ENCODE measurements around the gene PRKD3. TPM values are rescaled to one million over a fixed set of nuclear protein-coding genes. Genes with fewer than 3 reads are reported as not detected.

The PRKD3 gene
- total RNA-seq, 1 donor from 2014 or later: 13.5 TPM

- intact Hi-C loops (cut with DNase I): no loop called here
Measured at GRCh38 chr2:37344453-37345361, 20.1 kb upstream of the PRKD3 start, which contains the start of gene QPCT. QPCT (plus strand) TSS chr2:37344630; CDS start chr2:37344732, 102 bp downstream.

GRCh38 chr2:37343537-37344434 is 19.2 kb upstream of the PRKD3 start:
- no peak for DNase-seq (ENCODE audit: low spot score)
- intact Hi-C loops (cut with DNase I): loop anchor here (2.0 kb wide), 1 partner anchor 47 kb away; no protein-coding TSS in a partner anchor

More at GRCh38 chr2:37344453-37345361, 20.1 kb upstream of the PRKD3 start, which contains the start of gene QPCT:
- DNase-seq (ENCODE audit: low spot score): peak; percentile 89

- no peak for DNase-seq (ENCODE audit: low spot score)
- intact Hi-C loops (cut with DNase I): loop anchor here (2.0 kb wide), 1 partner anchor 48 kb away; no protein-coding TSS in a partner anchor
Measured at GRCh38 chr2:37342591-37343220, 18.1 kb upstream of the PRKD3 start.

GRCh38 chr2:37340637-37341036 is 16.0 kb upstream of the PRKD3 start:
- intact Hi-C loops (cut with DNase I): no loop called here
- no peak for DNase-seq (ENCODE audit: low spot score)

GRCh38 chr2:37338933-37339332 is 14.3 kb upstream of the PRKD3 start:
- intact Hi-C loops (cut with DNase I): no loop called here
- no peak for DNase-seq (ENCODE audit: low spot score)

- intact Hi-C loops (cut with DNase I): no loop called here
- no peak for DNase-seq (ENCODE audit: low spot score)
Measured at GRCh38 chr2:37337620-37338280, 13.1 kb upstream of the PRKD3 start.

- no peak for DNase-seq (ENCODE audit: low spot score)
- intact Hi-C loops (cut with DNase I): no loop called here
Measured at GRCh38 chr2:37335604-37336003, 11.0 kb upstream of the PRKD3 start.

GRCh38 chr2:37333256-37333655 is 8.6 kb upstream of the PRKD3 start:
- DNase-seq (ENCODE audit: low spot score): no peak
- intact Hi-C loops (cut with DNase I): no loop called here

GRCh38 chr2:37332560-37332959 is 7.9 kb upstream of the PRKD3 start:
- no peak for DNase-seq (ENCODE audit: low spot score)
- intact Hi-C loops (cut with DNase I): no loop called here

- intact Hi-C loops (cut with DNase I): no loop called here
- DNase-seq (ENCODE audit: low spot score): no peak
Measured at GRCh38 chr2:37330681-37331080, 6.0 kb upstream of the PRKD3 start.

- no peak for DNase-seq (ENCODE audit: low spot score)
- intact Hi-C loops (cut with DNase I): no loop called here
Measured at GRCh38 chr2:37326866-37327634, 2.4 kb upstream of the PRKD3 start.

GRCh38 chr2:37326285-37326684 is 1.7 kb upstream of the PRKD3 start:
- intact Hi-C loops (cut with DNase I): no loop called here

GRCh38 chr2:37325625-37326071 is 1.0 kb upstream of the PRKD3 start:
- intact Hi-C loops (cut with DNase I): no loop called here

More at GRCh38 chr2:37326285-37326684, 1.7 kb upstream of the PRKD3 start:
- no peak for DNase-seq (ENCODE audit: low spot score)

GRCh38 chr2:37324536-37324785 is 172 bp downstream of the PRKD3 start:
- peak; percentile 91 for DNase-seq (ENCODE audit: low spot score)
- intact Hi-C loops (cut with DNase I): no loop called here

More at GRCh38 chr2:37325625-37326071, 1.0 kb upstream of the PRKD3 start:
- no peak for DNase-seq (ENCODE audit: low spot score)

- DNase-seq (ENCODE audit: low spot score): peak; percentile 77
- intact Hi-C loops (cut with DNase I): no loop called here
Measured at GRCh38 chr2:37323781-37324535, 675 bp downstream of the PRKD3 start.

GRCh38 chr2:37323176-37323780 is 1.4 kb downstream of the PRKD3 start:
- intact Hi-C loops (cut with DNase I): no loop called here
- no peak for DNase-seq (ENCODE audit: low spot score)

- DNase-seq (ENCODE audit: low spot score): no peak
Measured at GRCh38 chr2:37322368-37322767, 2.3 kb downstream of the PRKD3 start.

More at GRCh38 chr2:37322368-37322767, 2.3 kb downstream of the PRKD3 start:
- intact Hi-C loops (cut with DNase I): no loop called here

Measured in cardiac septum (tissue), 1 donor.